Measurements from ENCODE around the gene BRSK2. TPM values are rescaled to one million over a fixed set of nuclear protein-coding genes. Genes with fewer than 3 reads are reported as not detected.

Gene BRSK2
- total RNA-seq, 1 donor from 2014 or later, result 0.75 TPM

- Histone ChIP-seq H3K36me3 (ENCODE audit: control insufficient read depth, insufficient read depth, low read length) (no peaks in the 10 kb centered on the region), H3K4me3 (ENCODE audit: low read depth, low read length) (no peak overlapping the region), H3K27me3 (ENCODE audit: control insufficient read depth, insufficient read depth, low read length) (peaks cover 8% of the 10 kb centered on the region)
- no peak for DNase-seq (ENCODE audit: low read depth)
- no peak for TF ChIP-seq CTCF (IDR thresholded peaks at IDR 0.05; ENCODE audit: insufficient read depth, low read length, poor library complexity, severe bottlenecking)
Observed at GRCh38 chr11:1446623-1447022, 56.9 kb downstream of the BRSK2 start.

- H3K27me3 ChIP-seq (ENCODE audit: control insufficient read depth, insufficient read depth, low read length), result peaks cover 8% of the 10 kb centered on the region
- H3K36me3 ChIP-seq (ENCODE audit: control insufficient read depth, insufficient read depth, low read length), result no peaks in the 10 kb centered on the region
- no peak for DNase-seq (ENCODE audit: low read depth)
- H3K4me3 ChIP-seq (ENCODE audit: low read depth, low read length), result no peak overlapping the region
- no peak for TF ChIP-seq CTCF (IDR thresholded peaks at IDR 0.05; ENCODE audit: insufficient read depth, low read length, poor library complexity, severe bottlenecking)
Observed at GRCh38 chr11:1447845-1448825, 58.4 kb downstream of the BRSK2 start.

GRCh38 chr11:1448882-1449281 is 59.1 kb downstream of the BRSK2 start:
- peaks cover 9% of the 10 kb centered on the region for H3K27me3 ChIP-seq (ENCODE audit: control insufficient read depth, insufficient read depth, low read length)

GRCh38 chr11:1449490-1450243 is 59.9 kb downstream of the BRSK2 start:
- TF ChIP-seq CTCF (IDR thresholded peaks at IDR 0.05; ENCODE audit: insufficient read depth, low read length, poor library complexity, severe bottlenecking), result no peak
- DNase-seq (ENCODE audit: low read depth), result no peak
- Histone ChIP-seq H3K27me3 (ENCODE audit: control insufficient read depth, insufficient read depth, low read length) (peaks cover 13% of the 10 kb centered on the region), H3K4me3 (ENCODE audit: low read depth, low read length) (no peak overlapping the region), H3K36me3 (ENCODE audit: control insufficient read depth, insufficient read depth, low read length) (no peaks in the 10 kb centered on the region)

More at GRCh38 chr11:1448882-1449281, 59.1 kb downstream of the BRSK2 start:
- Histone ChIP-seq H3K36me3 (ENCODE audit: control insufficient read depth, insufficient read depth, low read length) (no peaks in the 10 kb centered on the region), H3K4me3 (ENCODE audit: low read depth, low read length) (no peak overlapping the region)
- no peak for DNase-seq (ENCODE audit: low read depth)
- TF ChIP-seq CTCF (IDR thresholded peaks at IDR 0.05; ENCODE audit: insufficient read depth, low read length, poor library complexity, severe bottlenecking), result no peak

GRCh38 chr11:1450344-1450875 is 60.7 kb downstream of the BRSK2 start:
- peaks cover 15% of the 10 kb centered on the region for H3K27me3 ChIP-seq (ENCODE audit: control insufficient read depth, insufficient read depth, low read length)
- no peak for DNase-seq (ENCODE audit: low read depth)
- no peak for TF ChIP-seq CTCF (IDR thresholded peaks at IDR 0.05; ENCODE audit: insufficient read depth, low read length, poor library complexity, severe bottlenecking)
- H3K36me3 ChIP-seq (ENCODE audit: control insufficient read depth, insufficient read depth, low read length), result no peaks in the 10 kb centered on the region
- no peak overlapping the region for H3K4me3 ChIP-seq (ENCODE audit: low read depth, low read length)
